Caki2 (cell line): ENCODE results near the gene ANKRD24. TPM values are rescaled to one million over a fixed set of nuclear protein-coding genes. Genes with fewer than 3 reads are reported as not detected.
"Not testable (repeated sequence)": the region's sequence is repeated elsewhere in the genome, so short reads cannot be mapped to it uniquely, and the experiment has no call there.

Experiments
- DNase-seq: peaks from one replicate; pipeline ENCODE4 v3.0.0-alpha.2; 2015; ENCODE audit warnings: low read depth
- in situ Hi-C: cut with HindIII; loops from 2 replicates; pipeline ENCODE4 v1.10.0; 2016; ENCODE audit warnings: low sequenced_read_pairs, low pct_unique_long_range_greater_than_20kb, mixed read lengths
- total RNA-seq: library from RNA; depleted of rRNA; stranded (reverse); fragments of >200 nt; shearing (Covaris generic); gene quantifications from 2 replicates; pipeline ENCODE4 v1.2.3, GENCODE V29; 2014; ENCODE audit warnings: low replicate concordance

ANKRD24 gene
- total RNA-seq, 1 experiment from 2014 or later = 0.64 TPM

DNA sequence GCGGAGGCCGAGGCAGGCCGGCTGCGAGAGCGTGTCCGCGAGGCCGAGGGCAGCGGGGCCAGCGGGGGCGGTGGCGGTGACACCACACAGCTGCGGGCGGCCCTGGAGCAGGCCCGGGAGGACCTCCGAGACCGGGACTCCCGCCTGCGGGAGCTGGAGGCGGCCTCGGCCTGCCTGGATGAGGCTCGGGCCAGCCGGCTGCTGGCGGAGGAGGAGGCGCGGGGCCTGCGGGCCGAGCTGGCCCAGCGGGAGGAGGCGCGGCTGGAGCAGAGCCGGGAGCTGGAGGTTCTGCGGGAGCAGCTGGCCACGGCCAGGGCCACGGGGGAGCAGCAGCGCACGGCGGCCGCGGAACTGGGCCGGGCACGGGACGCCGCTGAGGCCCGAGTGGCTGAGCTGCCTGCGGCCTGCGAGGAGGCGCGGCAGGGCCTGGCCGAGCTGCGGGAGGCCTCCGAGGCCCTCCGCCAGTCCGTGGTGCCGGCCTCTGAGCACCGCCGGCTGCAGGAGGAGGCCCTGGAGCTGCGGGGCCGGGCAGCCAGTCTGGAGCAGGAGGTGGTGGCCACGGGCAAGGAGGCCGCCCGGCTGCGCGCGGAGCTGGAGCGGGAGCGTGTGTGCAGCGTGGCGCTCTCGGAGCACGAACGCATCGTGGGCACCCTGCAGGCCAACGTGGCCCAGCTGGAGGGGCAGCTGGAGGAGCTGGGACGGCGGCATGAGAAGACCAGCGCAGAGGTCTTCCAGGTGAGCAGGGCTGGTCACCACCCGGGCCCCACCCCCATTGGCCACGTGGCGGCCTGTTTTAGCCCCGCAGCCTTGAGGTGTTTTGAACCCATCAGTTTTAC, 35.2 kb downstream of the ANKRD24 start:
- no peak for DNase-seq
- in situ Hi-C loops = loop anchor here (25.0 kb wide), 1 partner anchor 230 kb away; the partner anchor contains the start of gene EEF2

- not testable (repeated sequence) for DNase-seq
- in situ Hi-C loops = loop anchor here (25.0 kb wide), 1 partner anchor 231 kb away; the partner anchor contains the start of gene EEF2
Observed at GRCh38 chr19:4218523-4218922, 36.0 kb downstream of the ANKRD24 start.

DNA sequence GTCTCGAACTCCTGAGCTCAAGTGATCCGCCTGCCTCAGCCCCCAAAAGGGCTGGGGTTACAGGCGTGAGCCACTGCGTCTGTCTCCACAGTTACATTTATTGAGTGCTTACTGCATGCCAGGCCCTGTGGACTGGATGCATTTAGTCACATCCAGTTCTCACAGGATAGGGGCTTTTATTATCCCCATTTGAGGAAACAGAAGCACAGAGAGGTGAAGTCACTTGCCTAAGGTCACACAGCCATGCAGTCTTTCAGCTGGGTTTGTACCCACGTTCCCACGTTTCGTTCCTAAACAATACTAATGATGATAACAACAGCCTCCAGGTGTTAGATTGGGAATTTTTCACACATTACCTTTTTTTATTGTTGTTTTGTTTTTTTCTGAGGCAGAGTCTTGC, 37.7 kb downstream of the ANKRD24 start:
- no peak for DNase-seq
- in situ Hi-C loops = loop anchor here (25.0 kb wide), 1 partner anchor 233 kb away; the partner anchor contains the start of gene EEF2

GRCh38 chr19:4224470-4224869, 42.0 kb downstream of the ANKRD24 start:
- no peak for DNase-seq
- in situ Hi-C loops = loop anchor here (25.0 kb wide), 1 partner anchor 237 kb away; the partner anchor contains the start of gene EEF2

GRCh38 chr19:4225885-4226284, 43.4 kb downstream of the ANKRD24 start:
- no peak for DNase-seq
- in situ Hi-C loops = no loop called here

- no peak for DNase-seq
- in situ Hi-C loops = no loop called here
Observed at GRCh38 chr19:4227771-4228170, 45.3 kb downstream of the ANKRD24 start.

- in situ Hi-C loops = no loop called here
- DNase-seq = no peak
Observed at GRCh38 chr19:4228765-4229178, 46.3 kb downstream of the ANKRD24 start.

- DNase-seq = peak; percentile 72
- in situ Hi-C loops = no loop called here
Observed at GRCh38 chr19:4229179-4229931, 46.9 kb downstream of the ANKRD24 start, which contains the start of gene EBI3. EBI3 (plus strand) TSS chr19:4229523; CDS start chr19:4229551, 28 bp downstream.

- in situ Hi-C loops, DNase-seq: not testable (repeated sequence)
Observed at GRCh38 chr19:4230237-4230636, 47.7 kb downstream of the ANKRD24 start.

DNA sequence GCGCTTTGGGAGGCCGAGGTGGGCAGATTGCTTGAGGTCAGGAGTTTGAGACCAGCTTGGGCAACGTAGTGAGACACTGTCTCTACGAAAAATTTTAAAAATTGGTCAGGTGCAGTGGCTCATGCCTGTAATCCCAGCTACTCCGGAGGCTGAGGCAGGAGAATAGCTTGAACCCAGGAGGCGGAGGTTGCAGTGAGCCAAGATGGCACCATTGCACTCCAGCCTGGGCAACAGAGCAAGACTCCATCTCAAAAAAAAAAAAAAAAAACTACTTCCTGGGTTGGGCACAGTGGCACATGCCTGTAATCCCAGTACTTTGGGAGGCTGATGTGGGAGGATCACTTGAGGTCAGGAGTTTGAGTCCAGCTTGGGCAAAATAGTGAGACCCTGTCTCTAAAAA, 49.0 kb downstream of the ANKRD24 start:
- in situ Hi-C loops, DNase-seq: not testable (repeated sequence)

GRCh38 chr19:4232139-4232538, 49.6 kb downstream of the ANKRD24 start:
- DNase-seq, in situ Hi-C loops: not testable (repeated sequence)

DNA sequence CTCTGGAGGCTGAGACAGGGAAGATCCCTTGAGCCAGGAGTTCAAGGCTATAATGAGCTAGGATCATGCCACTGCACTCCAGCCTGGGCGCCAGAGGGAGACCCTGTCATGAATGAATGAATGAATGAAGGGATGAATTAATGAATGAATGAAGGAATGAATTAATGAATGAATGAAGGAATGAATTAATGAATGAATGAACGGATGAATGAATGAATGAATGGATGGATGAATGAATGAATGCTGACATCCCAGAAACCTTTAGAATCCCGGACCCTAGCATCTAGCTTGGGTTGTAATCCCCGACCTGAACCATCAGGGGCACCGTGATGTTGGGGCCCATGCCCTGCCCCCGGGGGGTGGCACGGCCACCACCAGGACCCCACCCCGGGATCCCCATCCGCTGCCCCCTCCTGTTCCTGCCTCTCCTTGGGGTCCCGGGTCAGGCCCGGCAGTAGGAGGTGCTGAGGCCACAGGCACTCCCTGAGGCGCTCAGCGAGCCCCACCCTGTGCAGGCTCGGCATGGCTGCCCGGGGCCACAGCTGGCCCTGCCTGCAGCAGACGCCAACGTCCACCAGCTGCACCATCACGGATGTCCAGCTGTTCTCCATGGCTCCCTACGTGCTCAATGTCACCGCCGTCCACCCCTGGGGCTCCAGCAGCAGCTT, 50.3 kb downstream of the ANKRD24 start:
- in situ Hi-C loops = no loop called here
- DNase-seq = no peak

- peak; percentile 28 for DNase-seq
- in situ Hi-C loops = no loop called here
Observed at GRCh38 chr19:4233282-4233853, 50.9 kb downstream of the ANKRD24 start.

DNA sequence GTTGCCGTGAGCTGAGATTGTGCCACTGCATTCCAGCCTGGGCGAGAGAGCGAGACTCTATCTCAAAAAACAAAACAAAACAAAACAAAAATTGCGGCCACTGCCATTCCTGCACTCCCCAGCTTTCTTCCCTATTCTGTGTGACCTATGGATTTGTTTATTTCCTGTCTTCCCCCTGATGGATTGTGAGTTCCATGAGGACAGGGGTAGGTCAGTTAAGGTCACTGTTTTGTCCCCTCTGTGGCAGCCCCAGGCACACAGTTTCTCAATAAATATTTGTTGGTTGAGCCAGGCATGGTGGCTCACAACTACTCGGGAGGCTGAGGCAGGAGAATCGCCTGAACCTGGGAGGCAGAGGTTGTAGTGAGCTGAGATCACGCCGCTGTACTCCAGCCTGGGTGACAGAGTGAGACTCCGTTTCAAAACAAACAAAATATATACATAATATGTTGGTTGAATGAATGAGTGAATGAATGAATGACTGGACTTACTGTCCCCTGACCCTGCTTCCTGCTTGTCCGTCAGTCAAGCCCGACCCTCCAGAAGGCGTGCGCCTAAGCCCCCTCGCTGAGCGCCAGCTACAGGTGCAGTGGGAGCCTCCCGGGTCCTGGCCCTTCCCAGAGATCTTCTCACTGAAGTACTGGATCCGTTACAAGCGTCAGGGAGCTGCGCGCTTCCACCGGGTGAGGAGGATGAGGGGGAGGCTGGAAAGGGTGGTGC, 51.8 kb downstream of the ANKRD24 start:
- in situ Hi-C loops = no loop called here
- no peak for DNase-seq

DNA sequence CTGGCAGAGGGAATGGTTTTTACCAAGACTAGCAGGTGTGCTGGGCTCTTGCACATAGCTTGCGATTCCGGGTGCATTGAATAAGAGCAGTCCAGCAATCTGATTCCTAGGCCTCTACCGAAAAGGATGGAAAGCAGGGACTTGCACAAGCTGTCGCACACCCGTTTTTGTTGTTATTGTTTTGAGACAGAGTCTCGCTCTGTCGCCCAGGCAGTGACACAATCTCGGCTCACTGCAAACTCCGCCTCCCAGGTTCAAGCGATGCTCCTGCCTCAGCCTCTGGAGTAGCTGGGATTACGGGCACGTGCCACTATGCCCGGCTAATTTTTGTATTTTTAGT, 52.3 kb downstream of the ANKRD24 start:
- in situ Hi-C loops = no loop called here
- DNase-seq = no peak

DNA sequence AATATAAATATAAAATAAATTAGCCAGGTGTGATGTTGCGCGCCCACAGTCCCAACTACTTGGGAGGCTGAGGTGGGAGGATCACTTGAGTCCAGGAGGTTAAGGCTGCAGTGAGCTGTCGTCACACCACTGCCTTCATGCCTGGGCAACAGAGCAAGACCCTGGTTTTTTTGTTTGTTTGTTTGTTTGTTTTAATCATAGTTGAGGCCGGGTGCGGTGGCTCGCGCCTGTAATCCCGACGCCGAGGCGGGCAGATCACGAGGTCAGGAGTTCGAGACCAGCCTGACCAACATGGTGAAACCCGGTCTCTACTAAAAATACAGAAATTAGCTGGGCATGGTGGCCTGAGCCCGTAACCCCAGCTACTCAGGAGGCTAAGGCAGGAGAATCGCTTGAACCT, 55.0 kb downstream of the ANKRD24 start:
- DNase-seq, in situ Hi-C loops: not testable (repeated sequence)

DNA sequence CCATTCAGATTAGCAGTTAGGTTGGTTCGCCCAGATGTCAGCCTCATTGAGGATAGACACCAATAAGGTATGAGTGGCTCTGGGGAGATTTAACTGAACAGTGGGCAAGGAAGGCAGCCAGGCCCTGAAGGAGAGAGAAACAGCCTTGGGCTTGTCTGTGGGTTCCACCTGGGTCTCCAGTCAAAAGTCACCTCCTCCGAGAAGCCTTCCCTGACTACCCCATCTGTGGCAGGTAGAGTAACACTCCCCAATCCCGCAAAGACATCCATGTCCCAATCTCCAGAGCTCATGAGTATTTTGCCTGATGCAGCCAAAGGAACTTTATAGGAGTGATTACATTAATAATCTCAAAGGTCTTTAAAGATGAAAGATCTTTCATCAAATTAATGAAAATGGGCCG, 56.3 kb downstream of the ANKRD24 start:
- no peak for DNase-seq
- in situ Hi-C loops = no loop called here
